IMR-90 (cell line): ENCODE results near the gene PDGFC.

Source experiments
- CEBPB ChIP-seq: IDR thresholded peaks from 2 replicates; pipeline ENCODE4 v1.6.1; 2012; ENCODE audit warnings: low read depth, low read length, improper control_type of control experiment
- MAFK ChIP-seq: IDR thresholded peaks from 2 replicates; pipeline ENCODE4 v1.6.1; 2012; ENCODE audit warnings: low read depth, low read length, improper control_type of control experiment
- MAZ ChIP-seq: IDR thresholded peaks from 2 replicates; pipeline ENCODE4 v1.6.1; 2012; ENCODE audit warnings: low read depth, mild to moderate bottlenecking, low read length, improper control_type of control experiment, moderate library complexity, borderline replicate concordance
- MXI1 ChIP-seq: IDR thresholded peaks from 2 replicates; pipeline ENCODE4 v1.6.1; 2012; ENCODE audit warnings: low read depth, mild to moderate bottlenecking, low read length, moderate library complexity, borderline replicate concordance
- NFE2L2 ChIP-seq: fragments of 150-350 bp; IDR thresholded peaks from 2 replicates; pipeline ENCODE4 v1.6.1; 2016; ENCODE audit warnings: low read depth, mild to moderate bottlenecking, low read length
- POLR2A ChIP-seq: IDR thresholded peaks from 2 replicates; pipeline ENCODE4 v1.6.1; 2012; ENCODE audit warnings: mild to moderate bottlenecking, low read depth, low read length
- RAD21 ChIP-seq: IDR thresholded peaks from 2 replicates; pipeline ENCODE4 v1.6.1; 2012; ENCODE audit warnings: low read length, improper control_type of control experiment
- RCOR1 ChIP-seq: IDR thresholded peaks from 2 replicates; pipeline ENCODE4 v1.6.1; 2012; ENCODE audit warnings: mild to moderate bottlenecking, low read length, improper control_type of control experiment; ENCODE audit not compliant: insufficient replicate concordance
- TF ChIP-seq, protein P1 (sequence below): conservative IDR thresholded peaks from 2 replicates; pipeline ENCODE4 v1.5.1; 2012; ENCODE audit warnings: mild to moderate bottlenecking, low read depth, low read length, improper control_type of control experiment
- TF ChIP-seq, protein P2 (sequence below): fragments of 150-350 bp; IDR thresholded peaks from 2 replicates; pipeline ENCODE4 v1.6.1; 2017; ENCODE audit warnings: mild to moderate bottlenecking, antibody characterized with exemption, low read length, low read depth

DNA sequence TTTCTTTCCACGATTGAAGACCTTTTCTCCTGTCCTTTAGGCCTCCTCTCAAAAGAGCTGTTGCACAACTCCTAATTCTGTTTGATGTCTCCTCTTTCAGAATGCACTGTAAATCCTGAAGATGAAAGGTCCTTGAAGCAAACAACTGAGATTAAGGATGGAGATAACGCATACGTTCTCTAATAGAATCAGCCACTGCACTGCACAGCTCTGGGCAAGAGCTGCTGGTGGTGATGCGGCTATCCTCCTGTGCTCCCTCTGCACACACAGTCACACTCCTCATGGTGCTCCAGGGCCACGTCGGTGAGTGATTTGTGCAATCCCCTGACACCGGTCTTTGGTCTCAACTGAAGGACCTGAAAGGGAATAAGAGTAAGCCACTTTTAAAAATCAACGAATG, 208.7 kb downstream of the PDGFC start:
- TF ChIP-seq, protein P1, sequence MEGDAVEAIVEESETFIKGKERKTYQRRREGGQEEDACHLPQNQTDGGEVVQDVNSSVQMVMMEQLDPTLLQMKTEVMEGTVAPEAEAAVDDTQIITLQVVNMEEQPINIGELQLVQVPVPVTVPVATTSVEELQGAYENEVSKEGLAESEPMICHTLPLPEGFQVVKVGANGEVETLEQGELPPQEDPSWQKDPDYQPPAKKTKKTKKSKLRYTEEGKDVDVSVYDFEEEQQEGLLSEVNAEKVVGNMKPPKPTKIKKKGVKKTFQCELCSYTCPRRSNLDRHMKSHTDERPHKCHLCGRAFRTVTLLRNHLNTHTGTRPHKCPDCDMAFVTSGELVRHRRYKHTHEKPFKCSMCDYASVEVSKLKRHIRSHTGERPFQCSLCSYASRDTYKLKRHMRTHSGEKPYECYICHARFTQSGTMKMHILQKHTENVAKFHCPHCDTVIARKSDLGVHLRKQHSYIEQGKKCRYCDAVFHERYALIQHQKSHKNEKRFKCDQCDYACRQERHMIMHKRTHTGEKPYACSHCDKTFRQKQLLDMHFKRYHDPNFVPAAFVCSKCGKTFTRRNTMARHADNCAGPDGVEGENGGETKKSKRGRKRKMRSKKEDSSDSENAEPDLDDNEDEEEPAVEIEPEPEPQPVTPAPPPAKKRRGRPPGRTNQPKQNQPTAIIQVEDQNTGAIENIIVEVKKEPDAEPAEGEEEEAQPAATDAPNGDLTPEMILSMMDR: no peak
- TF ChIP-seq MAZ: no peak
- TF ChIP-seq RCOR1: no peak
- TF ChIP-seq POLR2A: no peak
- TF ChIP-seq CEBPB: peak; percentile 43; the same call in 1 of the 2 replicates
- TF ChIP-seq, protein P2, sequence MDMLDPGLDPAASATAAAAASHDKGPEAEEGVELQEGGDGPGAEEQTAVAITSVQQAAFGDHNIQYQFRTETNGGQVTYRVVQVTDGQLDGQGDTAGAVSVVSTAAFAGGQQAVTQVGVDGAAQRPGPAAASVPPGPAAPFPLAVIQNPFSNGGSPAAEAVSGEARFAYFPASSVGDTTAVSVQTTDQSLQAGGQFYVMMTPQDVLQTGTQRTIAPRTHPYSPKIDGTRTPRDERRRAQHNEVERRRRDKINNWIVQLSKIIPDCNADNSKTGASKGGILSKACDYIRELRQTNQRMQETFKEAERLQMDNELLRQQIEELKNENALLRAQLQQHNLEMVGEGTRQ: no peak
- no peak for TF ChIP-seq RAD21
- TF ChIP-seq NFE2L2: no peak
- TF ChIP-seq MXI1: no peak
- TF ChIP-seq MAFK: no peak
